GOT3 (cell line): ENCODE results near the gene SLC4A7.
"Not testable (repeated sequence)": the region's sequence is repeated elsewhere in the genome, so short reads cannot be mapped to it uniquely, and the experiment has no call there.

Source experiments
- DNase-seq: peaks from one replicate; lab custom pipeline; 2025; ENCODE audit warnings: mixed read lengths; lab: John Stamatoyannopoulos, UW

The SLC4A7 gene

GRCh38 chr3:27484015-27484844 lies at the start of gene SLC4A7:
SLC4A7 (minus strand) TSS chr3:27484384; CDS start chr3:27484126, 258 bp downstream.
- peak; percentile 96 for DNase-seq

GRCh38 chr3:27533261-27533607 lies 49.0 kb upstream of the SLC4A7 start:
- DNase-seq: no peak

- no peak for DNase-seq
Observed at GRCh38 chr3:27532426-27533260, 48.5 kb upstream of the SLC4A7 start.

- DNase-seq: not testable (repeated sequence)
Observed at GRCh38 chr3:27531193-27531751, 47.1 kb upstream of the SLC4A7 start.

- DNase-seq: no peak
Observed at GRCh38 chr3:27528791-27529190, 44.6 kb upstream of the SLC4A7 start.

GRCh38 chr3:27526614-27527315 lies 42.6 kb upstream of the SLC4A7 start:
- DNase-seq: no peak

- no peak for DNase-seq
Observed at GRCh38 chr3:27521872-27522265, 37.7 kb upstream of the SLC4A7 start.

- no peak for DNase-seq
Observed at GRCh38 chr3:27521179-27521871, 37.1 kb upstream of the SLC4A7 start.

GRCh38 chr3:27511724-27512422 lies 27.7 kb upstream of the SLC4A7 start:
- DNase-seq: no peak

- DNase-seq: no peak
Observed at GRCh38 chr3:27509376-27509775, 25.2 kb upstream of the SLC4A7 start.

GRCh38 chr3:27508424-27508823 lies 24.2 kb upstream of the SLC4A7 start:
- no peak for DNase-seq

- no peak for DNase-seq
Observed at GRCh38 chr3:27507515-27508266, 23.5 kb upstream of the SLC4A7 start.

GRCh38 chr3:27507111-27507510 lies 22.9 kb upstream of the SLC4A7 start:
- DNase-seq: no peak

- DNase-seq: no peak
Observed at GRCh38 chr3:27504749-27505148, 20.6 kb upstream of the SLC4A7 start.

GRCh38 chr3:27503526-27503925 lies 19.3 kb upstream of the SLC4A7 start:
- DNase-seq: peak; percentile 32

- DNase-seq: no peak
Observed at GRCh38 chr3:27501759-27502158, 17.6 kb upstream of the SLC4A7 start.

- DNase-seq: no peak
Observed at GRCh38 chr3:27500986-27501385, 16.8 kb upstream of the SLC4A7 start.

- no peak for DNase-seq
Observed at GRCh38 chr3:27500035-27500434, 15.9 kb upstream of the SLC4A7 start.

GRCh38 chr3:27494784-27495183 lies 10.6 kb upstream of the SLC4A7 start:
- DNase-seq: no peak

- no peak for DNase-seq
Observed at GRCh38 chr3:27488821-27489220, 4.6 kb upstream of the SLC4A7 start.
